Loucy (cell line): ENCODE measurements around the gene PCP4L1.

ENCODE experiments used
- EZH2phosphoT487 ChIP-seq: fragments of 200-600 bp; IDR thresholded peaks from 2 replicates; pipeline ENCODE4 v1.6.1; 2018; ENCODE audit warnings: antibody characterized with exemption, mild to moderate bottlenecking, moderate library complexity, borderline replicate concordance
- TF ChIP-seq, protein P1 (sequence below): fragments of 200-600 bp; sonication (generic); conservative IDR thresholded peaks from 2 replicates; pipeline ENCODE4 v1.5.1; 2014; ENCODE audit warnings: mild to moderate bottlenecking, antibody characterized with exemption, low read length

DNA sequence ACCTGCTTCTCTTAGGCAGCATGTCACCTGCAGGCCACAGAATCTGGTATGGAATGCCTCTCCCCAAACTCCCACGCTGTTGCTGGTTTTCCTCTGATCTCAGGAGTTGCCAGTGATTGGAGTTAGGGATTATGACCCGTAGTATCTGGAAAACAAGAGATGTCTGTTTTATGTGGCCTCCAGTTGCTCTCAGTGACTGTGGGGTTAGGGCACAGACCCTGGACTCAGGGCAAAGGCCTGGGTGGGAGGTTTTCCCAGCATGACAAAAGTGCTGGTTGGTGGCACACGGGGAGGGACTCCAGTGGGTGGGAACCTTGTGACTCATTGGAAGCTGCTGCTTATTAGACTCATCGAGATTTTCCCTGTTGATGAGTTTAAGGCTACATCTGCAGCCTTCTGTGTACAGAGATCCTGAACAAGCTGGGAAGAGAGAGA lies 20.5 kb upstream of the PCP4L1 start, which contains the start of gene NR1I3:
- TF ChIP-seq, protein P1, sequence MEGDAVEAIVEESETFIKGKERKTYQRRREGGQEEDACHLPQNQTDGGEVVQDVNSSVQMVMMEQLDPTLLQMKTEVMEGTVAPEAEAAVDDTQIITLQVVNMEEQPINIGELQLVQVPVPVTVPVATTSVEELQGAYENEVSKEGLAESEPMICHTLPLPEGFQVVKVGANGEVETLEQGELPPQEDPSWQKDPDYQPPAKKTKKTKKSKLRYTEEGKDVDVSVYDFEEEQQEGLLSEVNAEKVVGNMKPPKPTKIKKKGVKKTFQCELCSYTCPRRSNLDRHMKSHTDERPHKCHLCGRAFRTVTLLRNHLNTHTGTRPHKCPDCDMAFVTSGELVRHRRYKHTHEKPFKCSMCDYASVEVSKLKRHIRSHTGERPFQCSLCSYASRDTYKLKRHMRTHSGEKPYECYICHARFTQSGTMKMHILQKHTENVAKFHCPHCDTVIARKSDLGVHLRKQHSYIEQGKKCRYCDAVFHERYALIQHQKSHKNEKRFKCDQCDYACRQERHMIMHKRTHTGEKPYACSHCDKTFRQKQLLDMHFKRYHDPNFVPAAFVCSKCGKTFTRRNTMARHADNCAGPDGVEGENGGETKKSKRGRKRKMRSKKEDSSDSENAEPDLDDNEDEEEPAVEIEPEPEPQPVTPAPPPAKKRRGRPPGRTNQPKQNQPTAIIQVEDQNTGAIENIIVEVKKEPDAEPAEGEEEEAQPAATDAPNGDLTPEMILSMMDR, result no peak
- no peak for TF ChIP-seq EZH2phosphoT487
